ENCODE measurements around the gene APAF1.
"Not testable (repeated sequence)": the region's sequence is repeated elsewhere in the genome, so short reads cannot be mapped to it uniquely, and the experiment has no call there.

Gene APAF1

DNA sequence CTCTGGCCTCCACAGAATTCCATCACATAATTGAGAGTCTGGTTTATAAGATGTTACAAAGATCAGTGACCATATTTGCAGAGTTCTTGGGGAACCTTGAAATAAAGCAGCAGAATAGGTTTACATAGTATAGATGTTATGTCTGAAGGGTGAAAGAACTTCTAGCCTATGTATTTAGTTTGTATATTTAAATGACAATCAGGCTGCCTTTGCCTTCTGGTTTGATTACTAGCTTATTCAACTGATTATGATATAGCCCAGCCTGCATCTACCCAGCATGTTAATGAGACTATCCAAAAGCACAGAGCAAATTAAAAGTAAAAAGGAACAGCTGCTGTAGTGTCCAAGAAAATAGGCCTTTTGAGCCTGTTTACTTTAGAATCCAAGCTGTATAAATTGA lies 85.3 kb downstream of the APAF1 start:
- no peak for DNase-seq (ENCODE audit: low spot score)

DNA sequence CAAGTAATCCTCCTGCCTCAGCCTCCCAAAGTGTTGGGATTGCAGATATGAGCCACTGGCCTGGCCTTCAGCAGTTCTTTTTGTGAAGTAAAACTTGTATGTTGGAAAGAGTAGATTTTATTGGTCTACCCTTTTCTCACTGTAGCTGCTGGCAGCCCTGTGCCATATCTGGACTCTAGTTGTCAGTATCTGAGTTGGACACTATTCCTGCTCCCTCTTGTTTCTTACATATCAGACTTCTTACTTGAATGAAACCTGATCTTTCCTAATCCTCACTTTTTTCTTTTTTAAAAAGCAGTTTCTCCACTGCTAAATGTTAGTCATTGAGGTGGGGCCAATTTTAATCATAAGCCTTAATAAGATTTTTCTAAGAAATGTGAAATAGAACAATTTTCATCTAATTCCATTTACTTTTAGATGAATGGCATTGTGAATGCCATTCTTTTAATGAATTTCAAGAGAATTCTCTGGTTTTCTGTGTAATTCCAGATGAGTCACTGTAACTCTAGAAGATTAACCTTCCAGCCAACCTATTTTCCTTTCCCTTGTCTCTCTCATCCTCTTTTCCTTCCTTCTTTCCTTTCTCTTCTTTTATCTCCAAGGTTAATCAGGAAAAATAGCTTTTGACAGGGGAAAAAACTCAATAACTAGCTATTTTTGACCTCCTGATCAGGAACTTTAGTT lies 88.7 kb downstream of the APAF1 start:
- DNase-seq (ENCODE audit: low spot score), result no peak

DNA sequence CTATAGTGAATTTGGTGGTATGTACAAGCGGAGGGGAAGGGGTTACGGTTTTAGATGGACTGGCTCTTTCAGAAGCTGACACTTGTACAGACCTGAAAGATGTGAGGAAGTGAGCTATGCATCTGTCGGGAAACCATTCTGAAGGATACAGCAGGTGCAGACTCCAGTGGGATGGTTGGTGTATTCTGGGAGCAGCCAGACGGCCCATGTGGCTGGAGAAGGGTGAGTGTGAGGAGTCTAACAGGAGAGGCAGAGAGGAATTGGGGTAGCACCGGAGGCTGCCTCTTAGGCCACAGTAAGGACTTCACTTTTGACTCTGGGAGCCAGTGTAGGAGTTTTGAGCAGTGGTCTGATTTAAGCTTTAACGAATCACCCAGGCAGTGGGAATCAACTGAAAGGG lies 90.7 kb downstream of the APAF1 start:
- DNase-seq (ENCODE audit: low spot score), result no peak

DNA sequence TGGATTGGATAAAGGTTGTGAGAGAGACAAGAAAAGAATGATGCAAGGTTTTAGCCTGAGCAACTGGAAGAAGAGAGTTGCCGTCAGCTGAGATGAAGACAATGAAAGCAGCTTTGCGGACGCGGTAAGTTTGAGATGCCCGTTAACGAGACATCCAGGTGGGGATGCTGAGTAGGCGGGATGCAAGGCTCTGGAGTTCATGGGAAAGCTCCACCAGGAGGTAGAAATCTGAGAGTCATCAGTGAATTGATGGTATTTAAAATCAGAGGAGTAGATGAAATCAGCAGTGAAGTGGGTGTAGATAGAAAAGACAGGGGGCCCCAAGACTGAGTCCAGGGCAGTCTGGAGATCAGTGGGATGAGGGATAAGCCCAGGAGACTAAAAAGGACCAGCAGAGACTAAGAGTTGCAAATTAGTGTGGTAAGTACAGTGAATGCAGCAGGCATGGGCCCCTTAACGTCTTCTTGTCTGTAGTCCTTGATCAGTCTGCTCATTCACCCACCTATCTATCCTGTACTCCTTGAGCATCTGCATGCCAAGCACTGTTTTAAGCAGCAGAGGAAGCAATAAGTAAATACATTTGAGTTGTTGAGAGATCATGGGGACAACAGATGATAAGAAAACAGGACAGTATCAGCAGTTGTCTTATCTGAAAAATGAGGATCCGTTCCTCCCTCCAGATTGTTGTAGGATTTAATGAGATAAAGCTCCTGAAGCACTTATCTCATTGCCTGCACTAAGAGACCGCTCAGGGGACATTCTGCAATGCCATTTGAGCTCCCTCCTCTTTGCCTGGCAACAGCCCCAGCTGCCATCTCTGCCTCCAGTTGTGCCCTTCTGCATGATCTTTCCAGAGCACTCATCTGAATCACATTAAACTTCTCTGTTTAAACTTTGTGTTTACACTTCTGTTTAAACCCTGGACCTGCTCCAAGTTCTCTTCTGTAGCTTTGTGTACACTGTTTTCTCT lies 91.5 kb downstream of the APAF1 start:
- no peak for DNase-seq (ENCODE audit: low spot score)

DNA sequence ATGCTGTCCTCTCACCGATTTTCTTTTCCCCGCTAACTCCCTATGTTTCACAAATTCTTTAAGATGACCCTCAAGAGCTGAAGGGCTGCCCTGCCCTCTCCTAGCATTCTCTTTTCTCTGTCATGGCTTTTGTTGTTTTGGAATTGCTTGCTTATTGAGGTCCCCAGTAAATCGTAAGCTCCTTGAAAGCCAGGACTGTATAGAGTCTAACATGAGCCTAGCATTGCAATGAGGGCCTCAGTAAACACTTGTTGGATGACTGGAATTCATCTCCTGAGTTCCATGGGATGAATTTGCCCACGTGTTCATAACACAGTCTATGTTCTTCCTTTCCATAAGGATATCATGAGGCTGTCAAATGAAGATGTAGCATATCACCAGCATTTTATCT lies 92.2 kb downstream of the APAF1 start:
- DNase-seq (ENCODE audit: low spot score), result no peak

DNA sequence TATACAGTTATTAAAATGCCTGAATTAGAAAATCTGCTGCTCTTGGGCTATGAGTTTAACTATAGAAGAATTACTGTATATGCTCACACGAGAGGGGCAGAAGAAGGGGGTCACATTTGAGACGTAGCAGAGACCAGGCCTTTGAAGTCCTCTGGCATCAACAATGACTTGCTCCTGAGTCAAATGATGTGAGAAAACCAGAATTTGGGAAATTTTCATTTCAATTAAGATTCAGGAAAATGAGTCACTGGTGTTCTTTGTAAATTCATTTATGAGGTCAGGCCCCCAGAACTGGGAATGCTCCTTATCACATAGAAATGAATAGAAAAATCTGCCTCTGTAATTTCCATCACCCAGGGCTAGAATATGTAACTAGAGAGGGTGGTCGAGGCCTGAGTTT lies 92.9 kb downstream of the APAF1 start:
- DNase-seq (ENCODE audit: low spot score), result no peak

DNA sequence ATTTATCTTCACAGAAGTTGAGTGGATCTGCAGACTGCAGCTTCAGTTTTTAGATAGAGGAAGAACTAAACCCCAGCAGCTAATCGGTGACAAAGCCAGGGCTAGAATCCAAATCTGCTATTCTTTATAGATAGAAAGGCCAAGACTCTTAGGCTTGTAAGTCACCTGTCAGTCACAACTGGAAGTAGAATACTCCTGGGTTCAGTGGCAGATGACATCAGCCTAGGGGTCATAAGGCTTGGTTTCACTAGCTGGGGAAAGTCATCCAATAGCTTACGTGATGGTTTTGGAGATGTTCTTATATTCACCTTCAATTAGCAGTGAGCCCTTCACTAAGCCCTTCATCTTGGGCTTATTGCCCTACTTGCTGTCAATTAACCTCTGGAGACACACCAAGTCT lies 93.4 kb downstream of the APAF1 start:
- no peak for DNase-seq (ENCODE audit: low spot score)

DNA sequence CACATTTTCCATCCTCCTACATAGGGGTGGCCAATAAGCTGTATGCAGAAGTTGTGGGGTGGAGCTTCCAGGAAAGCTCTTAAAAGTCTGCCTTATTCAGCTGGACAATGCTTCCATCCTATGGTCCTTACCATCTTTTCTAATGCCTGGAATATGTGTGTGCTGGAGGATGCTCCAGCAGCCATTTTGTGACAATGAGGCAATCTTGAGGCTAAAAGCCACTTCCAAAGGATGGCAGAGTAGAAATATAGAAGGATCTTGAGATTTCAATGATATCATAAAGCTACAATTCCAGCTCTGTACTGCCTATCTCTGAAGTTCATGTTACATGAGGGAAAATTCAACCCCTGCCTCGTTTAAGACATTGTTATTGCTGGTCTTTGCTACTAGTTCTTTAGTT lies 95.7 kb downstream of the APAF1 start:
- DNase-seq (ENCODE audit: low spot score), result no peak

DNA sequence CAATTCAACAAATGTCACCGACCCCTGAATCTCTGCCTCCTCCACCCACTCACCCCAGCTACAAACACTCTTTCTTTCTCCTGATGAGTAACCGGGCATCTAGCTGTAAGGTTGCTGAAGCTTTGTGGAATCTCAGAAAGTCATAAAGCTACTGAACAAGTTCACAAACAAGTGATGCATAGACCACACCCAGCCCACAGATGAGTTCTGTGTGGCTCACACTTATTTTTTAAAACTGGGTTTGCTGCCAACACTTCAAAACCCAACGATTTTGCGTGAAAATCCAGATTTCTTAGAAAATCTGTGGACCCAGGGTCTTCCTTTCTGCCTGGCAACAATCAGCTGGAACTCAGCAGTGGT lies 96.1 kb downstream of the APAF1 start:
- no peak for DNase-seq (ENCODE audit: low spot score)

DNA sequence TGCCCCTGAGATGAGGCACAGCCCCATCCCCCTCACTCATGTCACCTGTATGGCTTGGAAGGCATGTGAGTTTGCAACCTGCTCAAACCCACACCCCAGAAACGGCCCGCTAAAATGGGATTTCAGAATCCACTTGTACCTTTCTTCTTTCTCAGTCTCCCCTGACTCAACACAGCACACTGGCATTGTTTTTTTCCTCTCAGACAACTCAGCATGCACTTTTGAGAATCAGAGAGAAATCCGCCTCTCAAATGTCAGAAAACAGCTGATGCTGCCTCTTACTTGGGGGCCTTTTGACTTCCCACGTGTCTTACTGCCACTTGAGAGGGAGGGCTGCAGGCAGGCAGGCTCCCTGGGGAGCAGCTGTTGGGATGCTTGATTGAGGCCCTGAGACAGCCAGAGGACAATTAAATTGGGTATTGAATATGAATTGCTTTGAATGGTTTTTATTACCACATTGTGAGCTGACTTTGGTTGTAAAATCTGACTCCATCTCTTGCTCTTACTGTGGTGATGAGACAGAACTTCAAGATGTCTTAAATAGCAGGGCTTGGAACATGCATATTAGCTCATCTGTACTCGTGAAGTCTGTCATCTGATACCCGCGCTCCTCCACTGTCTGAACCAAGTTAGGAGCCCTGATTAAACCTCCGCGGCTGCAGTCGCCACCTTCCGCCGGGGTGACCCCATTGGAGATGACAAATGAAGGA lies 96.6 kb downstream of the APAF1 start:
- DNase-seq (ENCODE audit: low spot score), result no peak

DNA sequence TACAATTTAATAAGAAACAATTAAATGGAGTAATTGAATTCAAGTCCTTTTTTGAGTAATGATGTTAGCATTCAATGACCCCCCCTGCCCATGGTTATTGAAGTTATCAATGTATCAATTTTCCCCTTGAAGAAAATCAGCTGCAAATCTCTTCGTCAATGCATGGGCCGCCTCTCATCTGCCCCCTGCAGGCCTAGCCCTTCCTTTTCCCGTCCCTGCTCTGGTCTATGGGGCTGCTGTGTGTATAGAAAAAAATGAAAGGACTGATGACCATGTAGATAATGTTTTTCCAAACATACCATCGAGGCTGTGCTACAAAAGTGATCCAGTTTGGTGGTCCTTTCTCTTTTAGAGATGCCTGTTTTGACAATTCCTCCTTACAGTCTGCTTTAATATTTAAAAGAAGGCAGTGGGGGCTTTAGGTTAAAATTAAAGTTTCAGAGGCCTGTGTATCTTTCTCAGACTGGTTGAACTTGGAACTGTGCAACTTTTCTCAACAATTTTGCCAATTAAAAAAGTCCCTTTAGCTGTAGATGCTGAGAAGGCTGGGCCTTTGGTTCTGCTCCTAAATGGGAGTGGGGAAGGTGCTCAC lies 98.4 kb downstream of the APAF1 start:
- DNase-seq (ENCODE audit: low spot score), result no peak

DNA sequence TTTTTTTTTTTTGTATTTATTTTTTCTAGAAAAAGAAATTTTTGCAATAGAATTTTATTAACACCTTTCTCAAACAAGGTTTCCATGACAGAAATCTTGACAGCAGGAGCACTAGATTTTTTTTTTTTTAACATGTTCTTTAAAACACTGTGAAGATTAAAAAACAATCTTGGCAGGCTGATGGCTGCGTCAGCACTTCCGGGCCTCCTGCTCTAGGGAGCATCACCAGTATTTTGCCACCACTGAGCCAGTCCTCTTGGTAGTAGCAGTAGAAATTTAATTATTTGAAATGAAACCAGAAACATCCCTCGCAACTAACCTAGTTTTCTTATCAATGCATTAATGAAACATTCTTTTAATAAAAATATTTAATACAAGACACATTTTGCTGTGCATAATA lies 99.6 kb downstream of the APAF1 start:
- DNase-seq (ENCODE audit: low spot score), result no peak

DNA sequence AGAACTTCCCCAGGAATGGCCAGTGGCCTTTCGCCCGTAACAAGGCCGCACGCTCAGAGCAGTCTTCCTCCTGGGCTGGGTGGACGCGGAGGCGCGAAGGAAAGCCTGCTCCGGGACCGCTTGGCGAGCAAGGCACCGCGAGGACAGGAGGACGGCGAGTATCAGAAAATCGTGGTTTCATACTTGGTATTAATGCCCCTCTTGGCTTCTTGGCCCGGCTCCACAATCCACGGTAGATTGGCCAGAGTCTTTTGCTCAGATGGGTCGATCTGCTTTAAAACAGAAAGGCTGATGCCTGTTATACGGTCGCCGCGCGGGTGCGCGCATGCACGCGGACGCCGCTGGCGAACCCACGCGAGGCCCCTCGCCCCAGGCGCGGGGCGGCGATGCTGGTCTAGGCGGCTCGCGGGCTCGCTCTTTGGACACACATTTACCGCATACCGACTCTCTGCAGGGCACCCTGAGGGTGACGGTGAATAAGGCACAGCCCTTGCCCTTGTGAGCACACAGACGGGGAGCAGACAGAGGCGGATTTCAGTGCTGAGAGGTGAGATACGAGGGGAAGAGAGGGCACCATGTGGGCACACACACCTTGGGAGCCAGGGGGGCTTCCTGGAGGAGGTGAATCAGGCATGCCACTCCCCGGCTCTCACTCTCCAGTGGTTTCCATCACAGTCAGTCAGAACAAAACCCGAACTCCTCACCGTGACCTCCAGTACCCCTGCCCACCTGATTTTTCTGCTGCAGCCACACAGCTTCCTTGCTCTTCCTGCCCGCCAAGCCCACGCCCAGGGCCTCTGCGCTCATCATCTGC lies 100.7 kb downstream of the APAF1 start:
- DNase-seq (ENCODE audit: low spot score), result no peak

DNA sequence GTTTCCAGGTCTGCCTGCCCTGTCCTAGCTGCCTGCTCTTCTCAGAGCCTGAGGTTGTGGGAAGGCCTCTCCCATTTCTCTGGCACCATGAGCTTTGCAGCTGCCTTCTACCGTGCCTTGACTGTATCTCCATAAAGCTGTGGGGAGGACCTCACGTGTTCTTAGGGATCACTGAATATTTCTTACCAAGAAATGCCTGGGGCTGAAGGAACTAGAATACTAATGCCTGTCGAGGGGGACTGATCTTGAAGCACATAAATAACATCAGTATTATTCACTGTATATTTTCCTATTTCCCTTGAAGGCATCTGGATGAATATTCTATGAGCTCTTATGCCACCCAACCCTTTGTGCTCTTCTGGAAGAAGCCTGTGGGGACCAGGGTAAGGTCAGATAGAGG lies 103.4 kb downstream of the APAF1 start:
- no peak for DNase-seq (ENCODE audit: low spot score)

DNA sequence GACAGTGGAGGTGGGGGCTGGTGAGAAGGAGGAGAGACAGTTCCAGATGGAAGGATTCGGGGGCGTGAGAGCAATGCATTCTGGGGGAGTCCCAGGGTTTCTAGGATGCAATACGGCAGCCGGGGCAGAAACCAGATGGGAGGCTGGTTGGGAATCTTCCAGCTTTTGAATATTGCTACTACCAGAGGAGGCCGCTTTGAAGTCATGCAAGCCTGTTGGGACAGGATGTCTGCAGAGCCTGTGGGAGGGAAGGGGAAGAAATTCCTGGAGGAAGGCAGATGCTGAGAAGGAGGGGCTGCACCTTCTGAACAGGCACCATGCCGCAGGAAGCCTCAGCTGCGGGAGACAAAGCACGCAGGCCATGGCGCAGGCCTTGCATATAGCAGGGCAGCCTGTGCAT lies 105.4 kb downstream of the APAF1 start:
- DNase-seq (ENCODE audit: low spot score), result peak; percentile 24

DNA sequence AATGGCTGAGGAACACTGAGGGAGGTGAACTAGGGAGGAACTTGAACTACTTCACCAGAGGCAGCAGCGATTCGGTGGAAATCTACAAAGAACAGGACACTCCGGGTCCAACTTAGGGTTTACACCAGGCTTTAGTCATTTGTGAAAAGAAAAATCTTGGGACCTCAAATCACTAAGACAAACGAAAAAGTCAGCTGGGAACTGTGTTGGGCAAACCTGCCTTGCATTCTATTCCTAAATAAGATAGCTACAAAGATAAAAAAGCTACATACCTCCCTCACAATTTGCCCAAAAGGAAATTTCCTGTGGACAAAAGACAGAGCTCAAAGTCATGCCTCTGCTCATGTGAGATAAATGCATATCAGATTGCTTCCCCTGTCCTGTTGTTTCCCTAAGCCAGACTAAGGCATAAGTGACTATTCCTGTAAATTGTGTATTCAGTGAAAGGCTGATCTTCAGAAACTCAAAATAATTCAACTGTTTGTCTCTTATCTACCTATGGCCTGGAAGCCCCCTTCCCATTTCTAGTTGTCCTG lies 106.6 kb downstream of the APAF1 start:
- DNase-seq (ENCODE audit: low spot score), result no peak

DNA sequence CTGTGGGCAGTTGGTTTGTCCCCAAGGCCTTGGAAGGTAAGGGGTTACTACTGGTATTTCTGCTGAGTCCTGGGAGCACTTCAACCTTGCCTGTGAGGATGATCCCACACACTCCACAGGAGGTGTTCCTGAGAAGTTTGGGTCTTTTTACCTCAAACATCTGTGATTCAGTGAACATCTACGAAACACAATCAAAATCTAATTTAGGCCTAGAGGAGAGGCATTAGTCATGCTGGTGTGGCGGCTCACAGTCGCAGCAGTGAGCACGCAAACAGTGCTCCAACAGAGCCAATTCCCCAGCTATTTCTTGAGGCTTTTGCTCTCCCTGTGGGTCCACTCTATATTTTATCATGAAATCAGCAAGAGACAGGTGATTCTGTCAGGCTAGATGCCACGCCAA lies 107.6 kb downstream of the APAF1 start:
- DNase-seq (ENCODE audit: low spot score), result no peak

DNA sequence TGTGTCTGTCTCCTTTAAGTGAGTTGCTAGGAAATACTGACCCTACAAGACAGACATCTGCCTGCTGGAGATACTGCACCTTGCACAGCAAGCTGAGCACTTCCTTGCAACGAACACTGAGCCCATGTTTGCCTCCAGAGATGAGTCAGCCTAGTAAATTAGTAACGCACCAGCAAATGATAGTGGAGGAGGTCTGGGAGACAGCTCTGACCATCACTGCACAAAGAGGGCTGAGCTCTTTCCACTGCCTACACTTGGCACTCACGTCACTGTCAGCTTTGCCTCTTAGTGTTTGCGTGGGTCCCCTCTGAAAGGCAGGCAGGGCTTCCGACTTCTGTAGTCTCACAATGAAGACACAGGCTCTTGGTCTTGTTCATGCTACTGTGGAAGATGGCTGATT lies 109.0 kb downstream of the APAF1 start:
- DNase-seq (ENCODE audit: low spot score), result no peak

DNA sequence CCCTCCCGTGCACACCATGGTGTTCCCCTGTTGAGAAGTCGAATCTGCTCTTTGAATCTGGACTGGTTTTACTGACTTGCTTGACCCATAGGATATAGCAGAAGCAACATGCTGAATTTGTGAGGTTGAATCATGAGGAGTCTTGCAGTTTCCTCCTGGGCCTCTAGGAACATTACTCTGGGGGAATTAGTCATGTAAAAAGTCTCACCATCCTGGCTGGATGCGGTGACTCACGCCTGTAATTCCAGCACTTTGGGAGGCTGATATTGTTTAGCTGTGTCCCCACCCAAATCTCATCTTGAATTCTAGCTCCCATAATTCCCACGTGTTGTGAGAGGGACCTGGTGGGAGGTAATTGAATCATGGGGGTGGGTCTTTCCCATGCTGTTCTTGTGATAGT lies 110.8 kb downstream of the APAF1 start:
- not testable (repeated sequence) for DNase-seq (ENCODE audit: low spot score)

DNA sequence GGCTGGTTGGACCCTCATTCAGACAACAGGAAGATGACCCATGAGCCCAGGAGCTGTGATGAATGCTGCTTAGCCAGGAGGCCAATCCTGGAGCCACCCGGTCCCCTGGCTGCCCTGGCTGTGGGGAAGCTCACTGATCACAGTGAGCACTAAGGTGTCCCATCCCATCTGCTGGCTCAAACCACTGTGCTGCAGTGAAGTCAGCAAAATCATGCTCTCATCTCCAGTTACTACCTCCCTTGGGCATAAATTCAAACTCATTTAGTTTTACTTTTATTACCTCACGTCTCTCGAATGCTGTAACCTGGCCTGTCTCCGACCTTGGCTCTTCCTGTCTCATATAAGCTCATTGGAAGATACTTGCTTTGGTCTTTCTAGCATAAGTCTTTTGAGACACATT lies 112.4 kb downstream of the APAF1 start:
- no peak for DNase-seq (ENCODE audit: low spot score)

DNA sequence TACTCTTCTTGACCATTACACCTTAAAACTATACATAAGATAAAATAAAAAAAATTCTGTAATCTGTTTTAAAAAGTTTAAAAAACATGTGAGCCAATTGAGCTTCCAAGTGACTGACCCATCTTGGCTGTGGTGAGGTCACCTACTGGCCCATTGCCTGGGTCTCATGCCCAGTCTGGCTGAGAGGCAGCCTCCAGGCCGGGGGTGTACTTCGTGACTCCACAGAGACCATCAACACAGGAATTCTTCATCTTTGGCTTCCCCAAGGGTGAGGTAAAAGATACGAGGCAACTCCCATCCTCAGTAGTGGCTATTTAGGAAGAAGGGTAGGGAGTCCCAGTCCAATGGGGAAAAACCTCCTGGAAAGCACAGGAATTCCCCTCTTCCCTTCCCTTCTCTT lies 113.2 kb downstream of the APAF1 start:
- peak; percentile 52 for DNase-seq (ENCODE audit: low spot score)

All from cerebellar cortex (tissue), 1 donor.